Stomach (tissue), 9 donors: ENCODE data around the gene CHMP1A. TPM values are rescaled to one million over a fixed set of nuclear protein-coding genes. Genes with fewer than 3 reads are reported as not detected.

Source experiments
- DNase-seq, 2 donors: peaks; one replicate each; pipeline versions ENCODE4 v3.0.0 to v3.0.0-alpha.2; 2013 to 2019
- H3K27ac ChIP-seq, 5 donors: fragments of 200-600 bp in 4 of 5; sonication (generic) in 4 of 5; one replicate each; pipeline ENCODE4 v1.5.1; 2013 to 2019; ENCODE audit warnings: mild to moderate bottlenecking in 1 of 5, moderate library complexity in 1 of 5
- H3K27me3 ChIP-seq, 3 donors: fragments of 200-600 bp; sonication (generic); one replicate each; pipeline ENCODE4 v1.5.1; 2017 to 2019; ENCODE audit warnings: mixed run types in 1 of 3
- H3K36me3 ChIP-seq, 4 donors: fragments of 200-600 bp; sonication (generic); 1 replicate in 3 of 4; 2 replicates in 1 of 4; pipeline ENCODE4 v1.5.1; 2016 to 2019
- H3K4me1 ChIP-seq, 4 donors: fragments of 200-600 bp; sonication (generic); one replicate each; pipeline ENCODE4 v1.5.1; 2016 to 2019
- H3K4me3 ChIP-seq, 4 donors: fragments of 200-600 bp; sonication (generic) in 3 of 4; one replicate each; pipeline ENCODE4 v1.5.1; 2016 to 2019; ENCODE audit warnings: mild to moderate bottlenecking in 1 of 4
- H3K9me3 ChIP-seq, 4 donors: fragments of 200-600 bp; sonication (generic); one replicate each; pipeline ENCODE4 v1.5.1; 2016 to 2019
- CTCF ChIP-seq, 7 experiments: fragments of 450-650 bp in 4 of 7; fragments of 200-600 bp in 3 of 7; sonication (generic) in 3 of 7; IDR thresholded peaks; one replicate each; pipeline ENCODE4 v1.5.1; 2016 to 2019; ENCODE audit warnings: antibody characterized with exemption in 7 of 7, control low read depth in 2 of 7, mild to moderate bottlenecking in 1 of 7
- EP300 ChIP-seq: sonication (generic); formaldehyde crosslinking; IDR thresholded peaks from one replicate; pipeline ENCODE4 v1.6.1; 2017; ENCODE audit warnings: antibody characterized with exemption
- POLR2A ChIP-seq, 4 donors: fragments of 450-650 bp; IDR thresholded peaks; one replicate each; pipeline ENCODE4 v1.6.1; 2016; ENCODE audit warnings: antibody characterized with exemption in 4 of 4, control low read depth in 2 of 4, mild to moderate bottlenecking in 1 of 4, moderate library complexity in 1 of 4
- POLR2AphosphoS5 ChIP-seq, 3 donors: sonication (generic); formaldehyde crosslinking; IDR thresholded peaks; one replicate each; pipeline ENCODE4 v1.6.1; 2016; ENCODE audit warnings: antibody characterized with exemption in 3 of 3
- WGBS, 5 donors: extraction: QIAGEN DNeasy Blood & Tissue Kit in 3 of 5; methylation state at CpG; one replicate each; pipeline versions ENCODE4 v1.1.5 to v1.1.7; 2013 to 2018; 5-methylcytosine and 5-hydroxymethylcytosine counted together
- intact Hi-C: fragments of 100-400 bp; cut with DNase I; formaldehyde crosslinking; loops from one replicate; pipeline ENCODE4 v1.15.1; 2023; ENCODE audit warnings: low total_unique reads
- polyA plus RNA-seq, 3 donors: library from polyadenylated mRNA; stranded (reverse); fragments of 200-250 nt; gene quantifications; one replicate each; pipeline ENCODE4 v1.2.3, GENCODE V29; 2013
- total RNA-seq, 5 donors: library from RNA; depleted of rRNA; stranded (reverse); fragments of >200 nt; gene quantifications; one replicate each; pipeline versions ENCODE4 v1.1.0 to v1.2.3, GENCODE V29; 2014 to 2016
- donor health status: healthy with polysubstance abuse.
- donor health status: Bipolar disorder and iron deficiency.
- donor health status: healthy.

Gene CHMP1A
- total and polyA plus RNA-seq, 8 donors: 20.1 to 146 (median 61.9) TPM

DNA sequence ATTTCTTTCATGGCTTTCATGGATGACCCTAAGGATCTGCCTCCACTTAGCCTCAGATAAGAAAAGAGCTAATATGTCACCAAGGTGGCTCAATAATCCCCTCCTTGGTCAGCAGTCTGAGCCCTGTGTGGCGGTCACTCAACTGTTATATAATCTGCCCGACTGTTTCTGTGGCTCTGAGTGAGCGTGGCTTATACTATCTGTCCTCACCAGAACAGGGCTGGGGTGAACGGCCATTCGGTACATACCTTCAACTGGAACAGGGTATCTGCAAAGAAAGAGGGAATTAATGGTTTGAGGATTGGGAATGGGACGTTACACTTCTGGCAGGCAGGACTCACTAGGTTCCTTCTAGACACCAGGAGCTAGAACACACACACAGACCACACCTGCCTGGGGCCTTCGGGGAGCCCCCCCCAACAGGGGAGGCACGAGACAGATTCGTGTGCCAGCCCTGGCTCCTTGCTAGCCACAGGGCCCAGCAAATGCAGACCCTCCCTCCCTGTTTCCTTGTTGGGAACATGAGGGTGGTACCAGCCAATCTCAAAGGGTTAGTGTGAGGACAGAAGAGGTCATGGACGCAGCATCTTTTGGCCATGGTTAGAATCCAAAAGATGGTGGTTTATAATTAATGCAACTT, 3.7 kb downstream of the CHMP1A start:
- H3K9me3 ChIP-seq: no peaks in the 10 kb centered on the region
- no peak overlapping the region for H3K27ac ChIP-seq
- H3K27me3 ChIP-seq: no peaks in the 10 kb centered on the region
- no peak overlapping the region for H3K4me3 ChIP-seq
- peaks cover 15 to 46% (median 31%) of the 10 kb centered on the region in 4 donors for H3K4me1 ChIP-seq
- intact Hi-C loops: no loop called here
- TF ChIP-seq CTCF (IDR thresholded peaks at IDR 0.05): no peak
- TF ChIP-seq EP300: no peak
- no peak for TF ChIP-seq POLR2A (IDR thresholded peaks at IDR 0.05)
- H3K36me3 ChIP-seq: peaks cover 7 to 53% (median 48%) of the 10 kb centered on the region in 4 donors
- no peak for DNase-seq
- WGBS, 5 donors: 82 to 92% (median 86%) methylated on average over 7 to 10 of the region's 10 CpGs

DNA sequence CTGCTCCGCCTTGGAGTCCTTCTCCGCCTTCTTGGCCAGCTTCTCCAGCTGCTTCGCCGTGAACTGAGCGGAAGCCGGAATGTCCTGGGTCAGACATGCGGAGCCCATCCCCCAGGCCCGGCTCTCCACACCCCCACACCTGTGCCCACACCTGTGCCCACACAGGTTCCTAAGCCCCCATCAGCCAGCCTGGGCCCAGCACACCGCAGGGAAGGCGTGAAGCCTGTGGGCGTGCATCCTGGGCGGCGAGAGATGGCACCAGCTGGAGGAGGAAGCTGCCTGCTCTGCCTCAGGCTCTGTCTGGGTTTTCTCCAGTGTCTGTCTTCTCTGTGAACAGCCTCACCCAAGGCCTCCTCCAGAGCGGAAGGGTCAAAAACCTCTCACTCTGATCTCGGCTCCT, 5.9 kb downstream of the CHMP1A start:
- H3K9me3 ChIP-seq: no peaks in the 10 kb centered on the region
- WGBS, 5 donors: 84 to 93% (median 88%) methylated on average over 15 of the region's 15 CpGs
- DNase-seq: no peak
- H3K4me3 ChIP-seq: no peak overlapping the region
- H3K4me1 ChIP-seq: peaks cover 5 to 33% (median 19%) of the 10 kb centered on the region in 4 donors
- TF ChIP-seq POLR2A (IDR thresholded peaks at IDR 0.05): no peak
- no peak for TF ChIP-seq POLR2AphosphoS5 (IDR thresholded peaks at IDR 0.05)
- no peak for TF ChIP-seq CTCF (IDR thresholded peaks at IDR 0.05)
- no peak for TF ChIP-seq EP300
- intact Hi-C loops: no loop called here
- peaks cover 15 to 68% (median 62%) of the 10 kb centered on the region in 4 donors for H3K36me3 ChIP-seq
- no peak overlapping the region for H3K27ac ChIP-seq
- H3K27me3 ChIP-seq: no peaks in the 10 kb centered on the region

GRCh38 chr16:89646906-89647305, 10.6 kb downstream of the CHMP1A start:
- intact Hi-C loops: loop anchor here (10.0 kb wide), 1 partner anchor 72 kb away; the partner anchor contains the start of gene CPNE7

GRCh38 chr16:89646270-89646669, 11.2 kb downstream of the CHMP1A start:
- Histone ChIP-seq H3K4me3 (no peak overlapping the region), H3K27me3 (no peaks in the 10 kb centered on the region), H3K36me3 (peaks cover 37 to 68% (median 66%) of the 10 kb centered on the region in 4 donors), H3K27ac (no peak overlapping the region), H3K4me1 (peaks cover 0 to 14% (median 4%) of the 10 kb centered on the region in 4 donors), H3K9me3 (no peaks in the 10 kb centered on the region)
- no peak for DNase-seq
- intact Hi-C loops: loop anchor here (10.0 kb wide), 1 partner anchor 71 kb away; the partner anchor contains the start of gene CPNE7
- 94 to 97% (median 96%) methylated on average over 12 to 22 of the region's 22 CpGs for WGBS, 5 donors
- TF ChIP-seq POLR2AphosphoS5 (IDR thresholded peaks at IDR 0.05) (no peak), CTCF (IDR thresholded peaks at IDR 0.05) (no peak), EP300 (no peak), POLR2A (IDR thresholded peaks at IDR 0.05) (no peak)

More at GRCh38 chr16:89646906-89647305, 10.6 kb downstream of the CHMP1A start:
- TF ChIP-seq POLR2AphosphoS5 (IDR thresholded peaks at IDR 0.05) (no peak), CTCF (IDR thresholded peaks at IDR 0.05) (no peak), POLR2A (IDR thresholded peaks at IDR 0.05) (no peak)
- Histone ChIP-seq H3K27me3 (no peaks in the 10 kb centered on the region), H3K9me3 (no peaks in the 10 kb centered on the region), H3K36me3 (peaks cover 37 to 74% (median 71%) of the 10 kb centered on the region in 4 donors), H3K4me3 (no peak overlapping the region), H3K27ac (no peak overlapping the region), H3K4me1 (peaks cover 0 to 13% (median 4%) of the 10 kb centered on the region in 4 donors)
- DNase-seq: no peak
- WGBS, 5 donors: 85 to 97% (median 89%) methylated on average over 7 to 12 of the region's 12 CpGs
